Measurements from ENCODE around the gene IKBIP.
"Not testable (repeated sequence)": the region's sequence is repeated elsewhere in the genome, so short reads cannot be mapped to it uniquely, and the experiment has no call there.

Gene IKBIP

DNA sequence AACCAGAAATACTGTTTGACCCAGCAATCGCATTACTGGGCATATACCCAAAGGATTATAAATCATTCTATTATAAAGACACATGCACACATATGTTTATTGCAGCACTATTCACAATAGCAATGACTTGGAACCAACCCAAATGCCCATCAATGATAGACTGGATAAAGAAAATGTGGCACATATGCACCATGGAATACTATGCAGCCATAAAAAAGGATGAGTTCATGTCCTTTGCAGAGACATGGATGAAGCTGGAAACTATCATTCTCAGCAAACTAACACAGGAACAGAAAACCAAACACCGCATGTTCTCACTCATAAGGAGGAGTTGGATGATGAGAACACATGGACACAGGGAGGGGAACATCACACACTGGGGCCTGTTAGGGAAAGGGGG, 67.8 kb downstream of the IKBIP start:
- not testable (repeated sequence) for DNase-seq (ENCODE audit: low read depth in 2 of 2)

GRCh38 chr12:98575013-98575412, 69.6 kb downstream of the IKBIP start:
- no peak for DNase-seq (ENCODE audit: low read depth in 2 of 2)
